ENCODE measurements around the gene PCDHGA9. TPM values are rescaled to one million over a fixed set of nuclear protein-coding genes. Genes with fewer than 3 reads are reported as not detected.
A peak's percentile ranks its signal among the peaks of the same experiment; 100 is the strongest.

PCDHGA9 gene
- total RNA-seq (10 to 100 TPM in 1 of 2 donors, 1 to 10 TPM in 1; 8.2 to 13.2 TPM), polyA plus RNA-seq (1 to 10 TPM in 1 of 2 donors, under 1 TPM in 1; 0.75 to 1.4 TPM)
- long read RNA-seq, donor 1: 0 reads
- long read RNA-seq, donor 2: 0 reads

- H3K36me3 ChIP-seq (ENCODE audit: control insufficient read depth in 1 of 2, insufficient read depth in 2 of 2, low read length in 1 of 2): no peaks in the 10 kb centered on the region
- DNase-seq (peak in 1 of 2 donors; percentile 68), ATAC-seq (ENCODE audit: low FRiP score) (no peak)
- intact Hi-C loops (cut with DNase I): no loop called here
- 14 to 15% methylated on average over 27 of the region's 27 CpGs for WGBS, 2 donors
- H3K4me3 ChIP-seq (ENCODE audit: low read length in 2 of 2): no peak within 1 kb of the TSS
- H3K4me1 ChIP-seq (ENCODE audit: control insufficient read depth in 1 of 2, insufficient read depth in 2 of 2, low read length in 2 of 2): no peaks in the 10 kb centered on the region
- H3K9me3 ChIP-seq (ENCODE audit: control insufficient read depth, low read length): peaks cover 35% of the 10 kb centered on the region
- no peaks in the 10 kb centered on the region for H3K27me3 ChIP-seq (ENCODE audit: control insufficient read depth in 1 of 2, insufficient read depth in 2 of 2, low read length in 1 of 2)
- no peak within 1 kb of the TSS for H3K27ac ChIP-seq (ENCODE audit: low read depth in 1 of 2, low read length in 2 of 2)
Measured at GRCh38 chr5:141402553-141403243, at the start of gene PCDHGA9. Gene PCDHGA9, plus strand, starts transcription at chr5:141402778. Its CDS starts 175 bp downstream, at chr5:141402953.

- ATAC-seq (ENCODE audit: low FRiP score) (no peak), DNase-seq (peak in 1 of 2 donors; percentile 59)
- Histone ChIP-seq H3K36me3 (ENCODE audit: control insufficient read depth in 1 of 2, insufficient read depth in 2 of 2, low read length in 1 of 2) (no peaks in the 10 kb centered on the region), H3K4me3 (ENCODE audit: low read length in 2 of 2) (no peak within 1 kb of the TSS), H3K9me3 (ENCODE audit: control insufficient read depth, low read length) (peaks cover 40% of the 10 kb centered on the region), H3K27ac (ENCODE audit: low read depth in 1 of 2, low read length in 2 of 2) (no peak within 1 kb of the TSS), H3K27me3 (ENCODE audit: control insufficient read depth in 1 of 2, insufficient read depth in 2 of 2, low read length in 1 of 2) (no peaks in the 10 kb centered on the region), H3K4me1 (ENCODE audit: control insufficient read depth in 1 of 2, insufficient read depth in 2 of 2, low read length in 2 of 2) (no peaks in the 10 kb centered on the region)
- intact Hi-C loops (cut with DNase I): loop anchor here in 1 of 2 donors (10.0 kb wide), 1 partner anchor 120 kb away; no protein-coding TSS in a partner anchor
- WGBS, 2 donors: 7 to 15% methylated on average over 29 of the region's 29 CpGs
Measured at GRCh38 chr5:141354900-141355469, 47.6 kb upstream of the PCDHGA9 start, which contains the start of gene PCDHGA4. Gene PCDHGA4, plus strand, starts transcription at chr5:141355021. Its CDS starts 87 bp downstream, at chr5:141355108.

- WGBS, 2 donors: 45 to 46% methylated on average over 24 of the region's 24 CpGs
- H3K9me3 ChIP-seq (ENCODE audit: control insufficient read depth, low read length): peaks cover 41% of the 10 kb centered on the region
- no peaks in the 10 kb centered on the region for H3K4me1 ChIP-seq (ENCODE audit: control insufficient read depth in 1 of 2, insufficient read depth in 2 of 2, low read length in 2 of 2)
- H3K27ac ChIP-seq (ENCODE audit: low read depth in 1 of 2, low read length in 2 of 2): no peak overlapping the region
- intact Hi-C loops (cut with DNase I): loop anchor here in 1 of 2 donors (10.0 kb wide), 1 partner anchor 121 kb away; no protein-coding TSS in a partner anchor
- ATAC-seq (ENCODE audit: low FRiP score) (no peak), DNase-seq (peak in 1 of 2 donors; percentile 46)
- no peaks in the 10 kb centered on the region for H3K36me3 ChIP-seq (ENCODE audit: control insufficient read depth in 1 of 2, insufficient read depth in 2 of 2, low read length in 1 of 2)
- H3K27me3 ChIP-seq (ENCODE audit: control insufficient read depth in 1 of 2, insufficient read depth in 2 of 2, low read length in 1 of 2): no peaks in the 10 kb centered on the region
- H3K4me3 ChIP-seq (ENCODE audit: low read length in 2 of 2): no peak overlapping the region
Measured at GRCh38 chr5:141355641-141356040, 46.9 kb upstream of the PCDHGA9 start.

- Histone ChIP-seq H3K27ac (ENCODE audit: low read depth in 1 of 2, low read length in 2 of 2) (no peak overlapping the region), H3K36me3 (ENCODE audit: control insufficient read depth in 1 of 2, insufficient read depth in 2 of 2, low read length in 1 of 2) (no peaks in the 10 kb centered on the region), H3K27me3 (ENCODE audit: control insufficient read depth in 1 of 2, insufficient read depth in 2 of 2, low read length in 1 of 2) (no peaks in the 10 kb centered on the region), H3K4me1 (ENCODE audit: control insufficient read depth in 1 of 2, insufficient read depth in 2 of 2, low read length in 2 of 2) (no peaks in the 10 kb centered on the region), H3K9me3 (ENCODE audit: control insufficient read depth, low read length) (peaks cover 38% of the 10 kb centered on the region), H3K4me3 (ENCODE audit: low read length in 2 of 2) (no peak overlapping the region)
- no peak for ATAC-seq (ENCODE audit: low FRiP score)
- intact Hi-C loops (cut with DNase I): loop anchor here in 1 of 2 donors (10.0 kb wide), 1 partner anchor 121 kb away; no protein-coding TSS in a partner anchor
- WGBS, 2 donors: 66 to 68% methylated on average over 5 of the region's 5 CpGs
- no peak for DNase-seq
Measured at GRCh38 chr5:141356133-141356532, 46.4 kb upstream of the PCDHGA9 start.

GRCh38 chr5:141356950-141357349 lies 45.6 kb upstream of the PCDHGA9 start:
- H3K36me3 ChIP-seq (ENCODE audit: control insufficient read depth in 1 of 2, insufficient read depth in 2 of 2, low read length in 1 of 2): no peaks in the 10 kb centered on the region
- H3K9me3 ChIP-seq (ENCODE audit: control insufficient read depth, low read length): peaks cover 37% of the 10 kb centered on the region
- H3K4me1 ChIP-seq (ENCODE audit: control insufficient read depth in 1 of 2, insufficient read depth in 2 of 2, low read length in 2 of 2): no peaks in the 10 kb centered on the region
- 41 to 45% methylated on average over 19 of the region's 19 CpGs for WGBS, 2 donors
- ATAC-seq (ENCODE audit: low FRiP score) (no peak), DNase-seq (no peak)
- H3K4me3 ChIP-seq (ENCODE audit: low read length in 2 of 2): no peak overlapping the region
- H3K27me3 ChIP-seq (ENCODE audit: control insufficient read depth in 1 of 2, insufficient read depth in 2 of 2, low read length in 1 of 2): no peaks in the 10 kb centered on the region
- no peak overlapping the region for H3K27ac ChIP-seq (ENCODE audit: low read depth in 1 of 2, low read length in 2 of 2)
- intact Hi-C loops (cut with DNase I): loop anchor here in 1 of 2 donors (10.0 kb wide), 1 partner anchor 122 kb away; no protein-coding TSS in a partner anchor

GRCh38 chr5:141359790-141360426 lies 42.7 kb upstream of the PCDHGA9 start, which contains the start of gene PCDHGB2:
Gene PCDHGB2, plus strand, starts transcription at chr5:141359994. Its CDS starts 142 bp downstream, at chr5:141360136.
- intact Hi-C loops (cut with DNase I): loop anchor here in 1 of 2 donors (10.0 kb wide), 1 partner anchor 125 kb away; no protein-coding TSS in a partner anchor
- H3K4me3 ChIP-seq (ENCODE audit: low read length in 2 of 2): peak within 1 kb of the TSS in 1 of 2 donors; percentile 19
- no peak within 1 kb of the TSS for H3K27ac ChIP-seq (ENCODE audit: low read depth in 1 of 2, low read length in 2 of 2)
- WGBS, 2 donors: 15% methylated on average over 24 of the region's 24 CpGs
- no peaks in the 10 kb centered on the region for H3K36me3 ChIP-seq (ENCODE audit: control insufficient read depth in 1 of 2, insufficient read depth in 2 of 2, low read length in 1 of 2)
- DNase-seq (peak in 1 of 2 donors; percentile 58), ATAC-seq (ENCODE audit: low FRiP score) (no peak)
- no peaks in the 10 kb centered on the region for H3K4me1 ChIP-seq (ENCODE audit: control insufficient read depth in 1 of 2, insufficient read depth in 2 of 2, low read length in 2 of 2)
- no peaks in the 10 kb centered on the region for H3K27me3 ChIP-seq (ENCODE audit: control insufficient read depth in 1 of 2, insufficient read depth in 2 of 2, low read length in 1 of 2)
- peaks cover 45% of the 10 kb centered on the region for H3K9me3 ChIP-seq (ENCODE audit: control insufficient read depth, low read length)

GRCh38 chr5:141360685-141361084 lies 41.9 kb upstream of the PCDHGA9 start:
- ATAC-seq (ENCODE audit: low FRiP score) (no peak), DNase-seq (no peak)
- Histone ChIP-seq H3K36me3 (ENCODE audit: control insufficient read depth in 1 of 2, insufficient read depth in 2 of 2, low read length in 1 of 2) (no peaks in the 10 kb centered on the region), H3K27ac (ENCODE audit: low read depth in 1 of 2, low read length in 2 of 2) (no peak overlapping the region), H3K27me3 (ENCODE audit: control insufficient read depth in 1 of 2, insufficient read depth in 2 of 2, low read length in 1 of 2) (no peaks in the 10 kb centered on the region), H3K4me1 (ENCODE audit: control insufficient read depth in 1 of 2, insufficient read depth in 2 of 2, low read length in 2 of 2) (no peaks in the 10 kb centered on the region), H3K9me3 (ENCODE audit: control insufficient read depth, low read length) (peaks cover 46% of the 10 kb centered on the region), H3K4me3 (ENCODE audit: low read length in 2 of 2) (no peak overlapping the region)
- 26 to 30% methylated on average over 15 of the region's 15 CpGs for WGBS, 2 donors
- intact Hi-C loops (cut with DNase I): no loop called here

GRCh38 chr5:141362719-141363118 lies 39.9 kb upstream of the PCDHGA9 start:
- intact Hi-C loops (cut with DNase I): no loop called here
- H3K27ac ChIP-seq (ENCODE audit: low read depth in 1 of 2, low read length in 2 of 2): no peak overlapping the region
- ATAC-seq (ENCODE audit: low FRiP score): no peak
- H3K27me3 ChIP-seq (ENCODE audit: control insufficient read depth in 1 of 2, insufficient read depth in 2 of 2, low read length in 1 of 2): no peaks in the 10 kb centered on the region
- H3K4me3 ChIP-seq (ENCODE audit: low read length in 2 of 2): no peak overlapping the region
- DNase-seq: no peak
- H3K9me3 ChIP-seq (ENCODE audit: control insufficient read depth, low read length): peaks cover 42% of the 10 kb centered on the region
- no peaks in the 10 kb centered on the region for H3K4me1 ChIP-seq (ENCODE audit: control insufficient read depth in 1 of 2, insufficient read depth in 2 of 2, low read length in 2 of 2)
- H3K36me3 ChIP-seq (ENCODE audit: control insufficient read depth in 1 of 2, insufficient read depth in 2 of 2, low read length in 1 of 2): no peaks in the 10 kb centered on the region
